HL-60 (cell line): ENCODE results near the gene TTC39B.

ENCODE experiments used
- DNase-seq, 2 experiments: peaks; one replicate each; pipeline ENCODE4 v3.0.0-alpha.2; 2010 to 2020; ENCODE audit warnings: low read depth in 1 of 2, low spot score in 1 of 2
- H3K27ac ChIP-seq: fragments of 250-450 bp; sonication (Bioruptor Pico); replicated peaks from 2 replicates; pipeline ENCODE4 v1.5.1; 2020; ENCODE audit warnings: mild to moderate bottlenecking, moderate library complexity
- H3K27me3 ChIP-seq: fragments of 250-450 bp; sonication (Bioruptor Pico); 2 replicates; pipeline ENCODE4 v1.5.1; 2021; ENCODE audit warnings: mild to moderate bottlenecking, moderate library complexity; ENCODE audit not compliant: insufficient read depth, poor library complexity, severe bottlenecking
- H3K4me3 ChIP-seq: replicated peaks from 2 replicates; pipeline ENCODE4 v1.5.1; 2011; ENCODE audit warnings: mild to moderate bottlenecking, control low read depth, low read length; ENCODE audit not compliant: insufficient read depth
- GABPA ChIP-seq: IDR thresholded peaks from 2 replicates; pipeline ENCODE4 v1.6.1; 2012; ENCODE audit warnings: low read depth
- POLR2AphosphoS5 ChIP-seq: IDR thresholded peaks from 2 replicates; pipeline ENCODE4 v1.6.1; 2012; ENCODE audit warnings: low read depth
- SPI1 ChIP-seq: IDR thresholded peaks from 2 replicates; pipeline ENCODE4 v1.6.1; 2012; ENCODE audit warnings: low read depth, mild to moderate bottlenecking, borderline replicate concordance
- TF ChIP-seq, protein P1 (sequence below): IDR thresholded peaks from one replicate; pipeline ENCODE4 v1.5.1; 2011; ENCODE audit warnings: low read length, control low read depth, inconsistent platforms; ENCODE audit not compliant: insufficient read depth
- TF ChIP-seq, protein P2 (sequence below): IDR thresholded peaks from 2 replicates; pipeline ENCODE4 v1.6.1; 2012; ENCODE audit warnings: low read depth; ENCODE audit not compliant: insufficient replicate concordance

The TTC39B gene

DNA sequence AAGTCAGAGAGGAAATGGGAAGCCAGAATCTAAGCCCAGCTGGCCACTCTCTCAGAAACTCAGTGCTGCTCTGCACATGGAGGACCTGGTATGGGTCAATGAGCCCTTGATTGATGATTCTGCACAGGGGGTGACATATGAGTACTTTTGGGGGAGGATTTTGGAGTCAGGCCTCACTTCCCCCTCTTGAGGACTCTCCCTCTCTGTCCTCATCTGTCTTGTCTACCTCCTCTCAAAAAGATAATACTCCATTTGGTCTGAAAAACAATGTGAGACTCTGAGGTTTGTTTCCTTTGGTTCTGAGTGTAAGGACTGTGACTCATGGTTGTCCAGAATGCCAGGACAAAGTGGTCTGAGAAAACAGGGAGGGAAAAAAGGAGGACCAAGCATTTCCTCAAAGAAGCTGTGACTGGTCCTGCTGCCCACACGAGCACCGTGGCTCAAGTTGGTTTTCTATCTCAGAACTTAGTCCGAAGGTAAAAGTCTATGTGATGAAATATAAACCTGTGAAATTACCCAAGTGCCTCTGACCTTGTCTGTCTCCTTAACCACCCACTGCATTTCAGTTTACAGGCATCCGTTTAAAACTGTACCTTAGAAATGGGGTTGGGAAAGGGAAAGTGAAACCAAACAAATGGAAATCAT is 11.1 kb downstream of the TTC39B start:
- Histone ChIP-seq H3K4me3 (no peak overlapping the region), H3K27me3 (no peaks in the 10 kb centered on the region), H3K27ac (no peak overlapping the region)
- DNase-seq = no peak
- TF ChIP-seq, protein P1, sequence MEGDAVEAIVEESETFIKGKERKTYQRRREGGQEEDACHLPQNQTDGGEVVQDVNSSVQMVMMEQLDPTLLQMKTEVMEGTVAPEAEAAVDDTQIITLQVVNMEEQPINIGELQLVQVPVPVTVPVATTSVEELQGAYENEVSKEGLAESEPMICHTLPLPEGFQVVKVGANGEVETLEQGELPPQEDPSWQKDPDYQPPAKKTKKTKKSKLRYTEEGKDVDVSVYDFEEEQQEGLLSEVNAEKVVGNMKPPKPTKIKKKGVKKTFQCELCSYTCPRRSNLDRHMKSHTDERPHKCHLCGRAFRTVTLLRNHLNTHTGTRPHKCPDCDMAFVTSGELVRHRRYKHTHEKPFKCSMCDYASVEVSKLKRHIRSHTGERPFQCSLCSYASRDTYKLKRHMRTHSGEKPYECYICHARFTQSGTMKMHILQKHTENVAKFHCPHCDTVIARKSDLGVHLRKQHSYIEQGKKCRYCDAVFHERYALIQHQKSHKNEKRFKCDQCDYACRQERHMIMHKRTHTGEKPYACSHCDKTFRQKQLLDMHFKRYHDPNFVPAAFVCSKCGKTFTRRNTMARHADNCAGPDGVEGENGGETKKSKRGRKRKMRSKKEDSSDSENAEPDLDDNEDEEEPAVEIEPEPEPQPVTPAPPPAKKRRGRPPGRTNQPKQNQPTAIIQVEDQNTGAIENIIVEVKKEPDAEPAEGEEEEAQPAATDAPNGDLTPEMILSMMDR = no peak
- no peak for TF ChIP-seq POLR2AphosphoS5
- TF ChIP-seq, protein P2, sequence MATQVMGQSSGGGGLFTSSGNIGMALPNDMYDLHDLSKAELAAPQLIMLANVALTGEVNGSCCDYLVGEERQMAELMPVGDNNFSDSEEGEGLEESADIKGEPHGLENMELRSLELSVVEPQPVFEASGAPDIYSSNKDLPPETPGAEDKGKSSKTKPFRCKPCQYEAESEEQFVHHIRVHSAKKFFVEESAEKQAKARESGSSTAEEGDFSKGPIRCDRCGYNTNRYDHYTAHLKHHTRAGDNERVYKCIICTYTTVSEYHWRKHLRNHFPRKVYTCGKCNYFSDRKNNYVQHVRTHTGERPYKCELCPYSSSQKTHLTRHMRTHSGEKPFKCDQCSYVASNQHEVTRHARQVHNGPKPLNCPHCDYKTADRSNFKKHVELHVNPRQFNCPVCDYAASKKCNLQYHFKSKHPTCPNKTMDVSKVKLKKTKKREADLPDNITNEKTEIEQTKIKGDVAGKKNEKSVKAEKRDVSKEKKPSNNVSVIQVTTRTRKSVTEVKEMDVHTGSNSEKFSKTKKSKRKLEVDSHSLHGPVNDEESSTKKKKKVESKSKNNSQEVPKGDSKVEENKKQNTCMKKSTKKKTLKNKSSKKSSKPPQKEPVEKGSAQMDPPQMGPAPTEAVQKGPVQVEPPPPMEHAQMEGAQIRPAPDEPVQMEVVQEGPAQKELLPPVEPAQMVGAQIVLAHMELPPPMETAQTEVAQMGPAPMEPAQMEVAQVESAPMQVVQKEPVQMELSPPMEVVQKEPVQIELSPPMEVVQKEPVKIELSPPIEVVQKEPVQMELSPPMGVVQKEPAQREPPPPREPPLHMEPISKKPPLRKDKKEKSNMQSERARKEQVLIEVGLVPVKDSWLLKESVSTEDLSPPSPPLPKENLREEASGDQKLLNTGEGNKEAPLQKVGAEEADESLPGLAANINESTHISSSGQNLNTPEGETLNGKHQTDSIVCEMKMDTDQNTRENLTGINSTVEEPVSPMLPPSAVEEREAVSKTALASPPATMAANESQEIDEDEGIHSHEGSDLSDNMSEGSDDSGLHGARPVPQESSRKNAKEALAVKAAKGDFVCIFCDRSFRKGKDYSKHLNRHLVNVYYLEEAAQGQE = no peak
- no peak for TF ChIP-seq SPI1
- no peak for TF ChIP-seq GABPA

DNA sequence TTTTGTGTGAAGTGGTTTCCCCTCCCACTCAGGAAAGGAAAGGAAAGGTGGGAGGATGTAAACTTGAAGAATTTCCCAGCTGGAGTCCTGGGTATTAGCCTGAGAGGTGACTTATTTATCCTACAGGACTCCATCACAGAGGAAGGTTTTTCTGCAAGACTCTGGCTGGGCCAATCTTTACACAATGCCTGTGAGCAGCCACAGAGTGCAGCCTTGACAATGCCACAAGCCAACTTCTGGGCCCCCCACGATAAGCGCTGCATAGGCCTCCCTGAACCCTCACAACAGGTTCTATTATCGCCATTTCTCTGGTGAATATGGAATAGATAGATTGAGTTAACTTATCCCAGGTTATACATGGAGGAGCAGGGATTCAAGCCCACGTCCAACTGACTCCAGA is 12.4 kb downstream of the TTC39B start:
- no peak overlapping the region for H3K4me3 ChIP-seq
- no peaks in the 10 kb centered on the region for H3K27me3 ChIP-seq
- H3K27ac ChIP-seq = no peak overlapping the region
- no peak for DNase-seq
- TF ChIP-seq SPI1 = no peak

DNA sequence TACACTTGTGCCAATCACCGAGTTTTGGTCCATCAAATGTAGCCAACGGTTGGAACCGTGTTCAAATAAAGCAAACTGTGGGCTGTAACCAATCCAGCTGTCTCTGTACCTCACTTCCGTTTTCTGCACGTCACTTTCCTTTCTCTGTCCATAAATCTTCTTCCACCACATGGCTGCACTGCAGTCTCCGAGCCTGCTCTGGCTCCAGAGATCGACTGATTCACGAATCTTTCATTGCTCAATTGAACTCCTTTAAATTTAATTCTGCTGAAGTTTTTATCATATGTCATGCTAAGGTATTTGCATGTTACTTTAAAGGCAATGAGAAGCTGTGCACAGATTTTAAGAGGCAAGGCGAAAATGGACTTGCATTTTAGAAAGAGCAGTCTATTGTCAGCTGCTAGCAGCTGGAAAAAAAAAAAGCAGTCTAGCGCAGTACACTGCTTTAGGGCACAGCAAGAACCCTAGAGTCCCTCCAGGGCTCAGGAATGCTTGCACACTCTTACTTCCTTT is 13.2 kb downstream of the TTC39B start:
- no peak overlapping the region for H3K27ac ChIP-seq
- TF ChIP-seq SPI1 = no peak
- no peak for TF ChIP-seq POLR2AphosphoS5
- TF ChIP-seq, protein P1 = no peak
- TF ChIP-seq GABPA = no peak
- TF ChIP-seq, protein P2 = no peak
- no peak overlapping the region for H3K4me3 ChIP-seq
- no peak for DNase-seq
- no peaks in the 10 kb centered on the region for H3K27me3 ChIP-seq

DNA sequence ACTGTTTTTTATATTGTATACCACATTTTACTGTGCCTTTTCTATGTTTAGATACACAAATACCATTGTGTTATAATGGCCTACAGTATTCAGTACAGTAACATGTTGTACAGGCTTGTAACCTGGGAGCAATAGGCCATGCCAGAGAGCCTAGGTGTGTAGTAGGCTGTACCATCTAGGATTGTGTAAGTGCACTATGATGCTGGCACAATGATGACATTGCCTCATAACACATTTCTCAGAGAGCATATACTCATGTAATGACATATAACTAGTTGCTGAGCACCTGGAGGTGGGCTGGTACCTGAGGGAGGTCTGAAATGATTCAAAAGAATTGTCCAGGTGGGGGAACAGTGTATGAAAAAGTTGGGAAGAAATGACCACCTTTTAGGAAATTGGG is 13.9 kb downstream of the TTC39B start:
- Histone ChIP-seq H3K27me3 (no peaks in the 10 kb centered on the region), H3K27ac (no peak overlapping the region), H3K4me3 (no peak overlapping the region)
- no peak for DNase-seq
- TF ChIP-seq, protein P2 = no peak
- TF ChIP-seq GABPA = no peak
- TF ChIP-seq, protein P1 = no peak
- no peak for TF ChIP-seq SPI1
- TF ChIP-seq POLR2AphosphoS5 = no peak
